Uterus (tissue), 2 donors: Measurements from ENCODE around the gene TMEM53.

Experiments
- CTCF ChIP-seq, 4 experiments: fragments of 200-600 bp in 2 of 4; fragments of 450-650 bp in 2 of 4; sonication (generic) in 2 of 4; IDR thresholded peaks; one replicate each; pipeline ENCODE4 v1.5.1; 2016 to 2019; ENCODE audit warnings: antibody characterized with exemption in 4 of 4, mild to moderate bottlenecking in 2 of 4, moderate library complexity in 1 of 4
- POLR2A ChIP-seq, 2 donors: fragments of 450-650 bp; IDR thresholded peaks; one replicate each; pipeline ENCODE4 v1.6.1; 2016; ENCODE audit warnings: antibody characterized with exemption in 2 of 2, mild to moderate bottlenecking in 1 of 2, moderate library complexity in 1 of 2

DNA sequence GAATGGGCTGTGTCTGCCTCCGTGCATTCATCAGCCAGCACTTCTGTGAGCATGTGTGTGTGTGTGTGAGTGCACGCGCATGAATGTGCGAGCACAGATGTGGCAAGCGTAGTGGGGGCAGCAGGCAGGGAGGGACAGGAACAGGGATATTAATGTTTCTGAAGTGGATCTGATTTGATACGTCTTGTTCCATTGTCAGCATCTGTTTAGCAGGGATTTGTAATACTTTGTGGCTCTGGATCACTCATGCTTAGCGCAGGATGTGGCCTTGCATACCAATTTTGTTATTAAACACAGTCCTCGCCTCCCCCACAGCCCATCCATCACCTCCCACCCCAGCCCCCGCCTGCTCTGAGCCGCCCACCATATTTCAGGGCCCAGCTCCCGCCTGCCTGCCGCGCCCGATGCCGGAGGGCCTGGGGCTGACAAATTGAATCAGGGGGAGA lies 52.4 kb downstream of the TMEM53 start:
- TF ChIP-seq CTCF (IDR thresholded peaks at IDR 0.05) (no peak), POLR2A (IDR thresholded peaks at IDR 0.05) (no peak)
